Sigmoid colon (tissue), 7 donors: ENCODE measurements around the gene SCUBE1. TPM values are rescaled to one million over a fixed set of nuclear protein-coding genes. Genes with fewer than 3 reads are reported as not detected.

ENCODE experiments used
- DNase-seq: peaks from one replicate; pipeline ENCODE4 v3.0.0-alpha.2; 2019
- H3K27ac ChIP-seq, 4 donors: fragments of 200-600 bp; sonication (generic); one replicate each; pipeline ENCODE4 v1.5.1; 2016 to 2019; ENCODE audit warnings: mild to moderate bottlenecking in 1 of 4
- H3K27me3 ChIP-seq, 3 donors: fragments of 200-600 bp; sonication (generic); one replicate each; pipeline ENCODE4 v1.5.1; 2019; ENCODE audit warnings: mild to moderate bottlenecking in 1 of 3
- H3K36me3 ChIP-seq, 4 donors: fragments of 200-600 bp; sonication (generic); one replicate each; pipeline ENCODE4 v1.5.1; 2016 to 2019
- H3K4me1 ChIP-seq, 4 donors: fragments of 200-600 bp; sonication (generic); one replicate each; pipeline ENCODE4 v1.5.1; 2017 to 2019
- H3K4me3 ChIP-seq, 4 donors: fragments of 200-600 bp; sonication (generic); one replicate each; pipeline ENCODE4 v1.5.1; 2017 to 2019; ENCODE audit warnings: mild to moderate bottlenecking in 2 of 4, moderate library complexity in 1 of 4
- H3K9me3 ChIP-seq, 4 donors: fragments of 200-600 bp in 3 of 4; sonication (generic) in 3 of 4; one replicate each; pipeline versions ENCODE4 v1.5.1 to v1.6.1; 2013 to 2019
- EP300 ChIP-seq, 4 donors: sonication (generic); formaldehyde crosslinking; IDR thresholded peaks; one replicate each; pipeline ENCODE4 v1.6.1; 2017; ENCODE audit warnings: antibody characterized with exemption in 4 of 4
- POLR2A ChIP-seq, 2 donors: fragments of 450-650 bp; IDR thresholded peaks; one replicate each; pipeline ENCODE4 v1.6.1; 2016; ENCODE audit warnings: antibody characterized with exemption in 2 of 2, mild to moderate bottlenecking in 2 of 2, moderate library complexity in 2 of 2
- POLR2AphosphoS5 ChIP-seq, 4 donors: sonication (generic); formaldehyde crosslinking; IDR thresholded peaks; one replicate each; pipeline ENCODE4 v1.6.1; 2017; ENCODE audit warnings: antibody characterized with exemption in 4 of 4
- WGBS, 2 donors: extraction: QIAGEN DNeasy Blood & Tissue Kit; methylation state at CpG; one replicate each; pipeline ENCODE4 v1.1.7; 2013; 5-methylcytosine and 5-hydroxymethylcytosine counted together
- intact Hi-C: fragments of 100-400 bp; cut with DNase I; formaldehyde crosslinking; loops from one replicate; pipeline ENCODE4 v1.15.1; 2023
- polyA plus RNA-seq, 3 donors: library from polyadenylated mRNA; stranded (reverse); fragments of 200-250 nt; gene quantifications; one replicate each; pipeline ENCODE4 v1.2.3, GENCODE V29; 2013
- total RNA-seq, 4 donors: library from RNA; depleted of rRNA; stranded (reverse); fragments of >200 nt; gene quantifications; one replicate each; pipeline ENCODE4 v1.1.0, GENCODE V29; 2016
- TF ChIP-seq, protein P1 (sequence below), 4 experiments: fragments of 450-650 bp in 3 of 4; fragments of 200-600 bp in 1 of 4; IDR thresholded peaks; one replicate each; pipeline ENCODE4 v1.5.1; 2016 to 2019; ENCODE audit warnings: antibody characterized with exemption in 4 of 4, mild to moderate bottlenecking in 3 of 4, moderate library complexity in 2 of 4
- donor health status: healthy with polysubstance abuse.
- donor health status: Bipolar disorder and iron deficiency.
- donor health status: healthy.

The SCUBE1 gene
- total and polyA plus RNA-seq, 7 donors, result 0.23 to 1.1 (median 0.55) TPM

DNA sequence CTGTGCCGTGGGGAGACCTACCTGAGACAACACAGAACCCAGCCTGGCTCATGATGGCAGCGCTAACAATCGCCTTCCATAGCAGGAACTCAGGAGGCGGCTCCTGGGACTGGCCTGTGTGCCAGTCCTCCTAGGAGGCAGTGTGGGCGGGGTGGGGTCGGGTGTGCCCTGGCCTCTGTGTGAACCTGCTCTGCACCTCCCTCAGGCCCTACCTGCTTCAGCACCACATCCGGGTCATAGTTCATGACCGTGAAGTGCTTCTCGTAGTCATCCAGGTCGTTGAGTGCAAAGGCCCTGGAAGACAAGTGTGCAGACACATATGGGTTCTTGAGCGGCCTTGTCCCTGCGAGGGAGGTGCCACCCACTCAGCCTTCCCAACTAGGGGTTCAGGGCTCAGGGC, 171.6 kb downstream of the SCUBE1 start:
- H3K36me3 ChIP-seq, result peaks cover 17 to 92% (median 29%) of the 10 kb centered on the region in 4 donors
- peak overlapping the region in 1 of 4 donors; percentile 22 for H3K27ac ChIP-seq
- intact Hi-C loops, result no loop called here
- TF ChIP-seq, protein P1, sequence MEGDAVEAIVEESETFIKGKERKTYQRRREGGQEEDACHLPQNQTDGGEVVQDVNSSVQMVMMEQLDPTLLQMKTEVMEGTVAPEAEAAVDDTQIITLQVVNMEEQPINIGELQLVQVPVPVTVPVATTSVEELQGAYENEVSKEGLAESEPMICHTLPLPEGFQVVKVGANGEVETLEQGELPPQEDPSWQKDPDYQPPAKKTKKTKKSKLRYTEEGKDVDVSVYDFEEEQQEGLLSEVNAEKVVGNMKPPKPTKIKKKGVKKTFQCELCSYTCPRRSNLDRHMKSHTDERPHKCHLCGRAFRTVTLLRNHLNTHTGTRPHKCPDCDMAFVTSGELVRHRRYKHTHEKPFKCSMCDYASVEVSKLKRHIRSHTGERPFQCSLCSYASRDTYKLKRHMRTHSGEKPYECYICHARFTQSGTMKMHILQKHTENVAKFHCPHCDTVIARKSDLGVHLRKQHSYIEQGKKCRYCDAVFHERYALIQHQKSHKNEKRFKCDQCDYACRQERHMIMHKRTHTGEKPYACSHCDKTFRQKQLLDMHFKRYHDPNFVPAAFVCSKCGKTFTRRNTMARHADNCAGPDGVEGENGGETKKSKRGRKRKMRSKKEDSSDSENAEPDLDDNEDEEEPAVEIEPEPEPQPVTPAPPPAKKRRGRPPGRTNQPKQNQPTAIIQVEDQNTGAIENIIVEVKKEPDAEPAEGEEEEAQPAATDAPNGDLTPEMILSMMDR (IDR thresholded peaks at IDR 0.05), result no peak
- peak in 1 of 2 donors; percentile 21 for TF ChIP-seq POLR2A (IDR thresholded peaks at IDR 0.05)
- 31 to 75% methylated on average over 12 of the region's 12 CpGs for WGBS, 2 donors
- no peaks in the 10 kb centered on the region for H3K4me1 ChIP-seq
- H3K4me3 ChIP-seq, result no peak overlapping the region
- DNase-seq, result no peak
- no peaks in the 10 kb centered on the region for H3K9me3 ChIP-seq
- no peaks in the 10 kb centered on the region for H3K27me3 ChIP-seq

DNA sequence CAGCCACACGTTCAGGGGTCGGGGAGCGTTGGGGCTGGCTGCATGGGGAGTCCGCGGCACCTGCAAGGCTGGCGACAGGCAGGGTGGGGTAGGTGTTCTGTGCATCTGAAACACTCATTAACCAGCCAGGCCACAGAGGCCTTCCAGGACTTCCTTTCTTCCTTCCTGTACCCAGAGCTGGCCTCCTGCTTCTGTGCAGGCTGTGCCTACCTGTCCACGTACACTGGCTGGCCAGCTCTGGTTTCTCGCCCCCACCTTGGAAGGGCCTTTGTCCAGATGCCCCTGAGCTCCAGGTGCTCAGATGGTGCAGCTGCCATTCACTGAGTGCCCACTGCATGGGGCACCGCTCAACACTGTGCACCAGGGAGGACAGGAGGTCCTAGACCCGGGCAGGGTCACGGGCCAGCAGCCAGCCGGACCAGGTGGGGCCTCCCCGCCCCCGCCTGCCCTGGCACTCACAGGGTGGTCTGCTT, 172.1 kb downstream of the SCUBE1 start:
- no peaks in the 10 kb centered on the region for H3K4me1 ChIP-seq
- peak overlapping the region in 1 of 4 donors; percentile 22 for H3K27ac ChIP-seq
- intact Hi-C loops, result no loop called here
- DNase-seq, result no peak
- H3K4me3 ChIP-seq, result no peak overlapping the region
- no peaks in the 10 kb centered on the region for H3K9me3 ChIP-seq
- 22 to 66% methylated on average over 14 of the region's 14 CpGs for WGBS, 2 donors
- H3K36me3 ChIP-seq, result peaks cover 17 to 90% (median 29%) of the 10 kb centered on the region in 4 donors
- H3K27me3 ChIP-seq, result no peaks in the 10 kb centered on the region
- TF ChIP-seq, protein P1 (IDR thresholded peaks at IDR 0.05), result no peak
- no peak for TF ChIP-seq EP300 (IDR thresholded peaks at IDR 0.05)
- TF ChIP-seq POLR2A (IDR thresholded peaks at IDR 0.05), result no peak

DNA sequence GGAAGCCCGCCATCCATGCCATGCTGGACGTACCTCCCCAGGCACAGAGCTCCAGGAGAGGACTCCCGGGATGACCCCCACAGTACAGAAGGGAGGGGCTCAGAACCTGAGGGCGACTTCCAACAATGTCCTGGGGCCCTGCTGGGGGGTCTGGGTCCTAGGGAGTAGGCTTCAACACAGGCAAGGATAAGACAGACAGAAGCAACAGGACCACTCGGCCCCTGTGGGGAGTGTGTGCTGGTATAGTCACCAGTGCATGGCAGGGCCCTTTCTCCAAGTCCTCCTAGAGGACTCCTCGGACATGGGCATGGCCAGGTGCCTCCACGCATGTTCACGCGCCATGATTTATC, 173.1 kb downstream of the SCUBE1 start:
- Histone ChIP-seq H3K27ac (no peak overlapping the region), H3K4me1 (no peaks in the 10 kb centered on the region), H3K9me3 (no peaks in the 10 kb centered on the region), H3K27me3 (no peaks in the 10 kb centered on the region), H3K4me3 (no peak overlapping the region), H3K36me3 (peaks cover 17 to 81% (median 28%) of the 10 kb centered on the region in 4 donors)
- TF ChIP-seq POLR2A (IDR thresholded peaks at IDR 0.05) (no peak), EP300 (IDR thresholded peaks at IDR 0.05) (no peak), POLR2AphosphoS5 (IDR thresholded peaks at IDR 0.05) (no peak)
- TF ChIP-seq, protein P1 (IDR thresholded peaks at IDR 0.05), result no peak
- 92 to 93% methylated on average over 9 of the region's 9 CpGs for WGBS, 2 donors
- DNase-seq, result no peak
- intact Hi-C loops, result no loop called here

DNA sequence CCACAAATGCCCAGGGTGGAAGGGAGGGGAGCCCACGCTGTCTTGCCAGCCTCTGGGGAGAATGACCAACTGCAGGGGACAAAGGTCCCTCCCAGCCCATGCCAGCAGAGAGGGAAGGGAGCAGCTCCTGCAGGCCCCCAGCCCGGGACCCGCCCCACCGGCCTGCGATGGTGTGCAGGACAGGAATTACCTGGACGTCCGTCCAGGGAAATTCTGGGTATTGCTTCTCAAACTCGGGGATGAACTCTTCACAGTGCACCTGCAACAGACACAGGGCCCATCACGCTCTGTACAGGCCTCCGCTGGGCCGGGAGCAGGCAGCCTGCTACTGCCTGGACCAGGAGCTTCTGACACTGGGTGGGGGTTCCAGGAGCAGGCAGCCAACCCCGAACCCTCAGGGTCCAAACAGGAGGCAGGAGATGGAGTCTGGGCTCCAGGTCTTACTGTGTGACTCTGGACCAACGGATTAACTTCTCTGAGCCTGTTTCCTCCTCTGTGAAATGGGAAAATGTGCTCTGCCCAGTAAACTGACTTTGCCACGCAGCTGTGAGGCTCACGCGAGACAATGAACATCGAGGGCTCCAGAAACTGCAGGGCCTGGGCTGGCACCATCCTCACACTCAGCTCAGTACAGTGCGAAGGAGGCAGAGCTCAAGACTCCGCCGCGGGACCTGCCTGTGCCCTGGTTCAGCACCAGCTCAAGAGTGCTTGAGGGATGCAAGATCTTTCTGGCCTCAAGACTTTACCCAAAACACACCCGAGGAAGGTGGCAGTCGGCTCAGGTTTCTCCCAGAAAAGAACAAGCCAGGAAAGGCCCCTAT, 173.7 kb downstream of the SCUBE1 start:
- H3K4me3 ChIP-seq, result no peak overlapping the region
- no peak for TF ChIP-seq EP300 (IDR thresholded peaks at IDR 0.05)
- TF ChIP-seq, protein P1 (IDR thresholded peaks at IDR 0.05), result no peak
- no peak for TF ChIP-seq POLR2AphosphoS5 (IDR thresholded peaks at IDR 0.05)
- no peak for TF ChIP-seq POLR2A (IDR thresholded peaks at IDR 0.05)
- H3K27me3 ChIP-seq, result no peaks in the 10 kb centered on the region
- DNase-seq, result no peak
- peaks cover 0 to 3% (median under 1%) of the 10 kb centered on the region in 4 donors for H3K4me1 ChIP-seq
- WGBS, 2 donors, result 76 to 90% methylated on average over 23 of the region's 23 CpGs
- H3K9me3 ChIP-seq, result no peaks in the 10 kb centered on the region
- no peak overlapping the region for H3K27ac ChIP-seq
- H3K36me3 ChIP-seq, result peaks cover 17 to 75% (median 25%) of the 10 kb centered on the region in 4 donors
- intact Hi-C loops, result no loop called here
